ENCODE measurements around the gene CAMK4.

- TF ChIP-seq CTCF (IDR thresholded peaks at IDR 0.05) (no peak), EZH2 (IDR thresholded peaks at IDR 0.05) (no peak)
Observed at GRCh38 chr5:111296570-111296969, 72.4 kb downstream of the CAMK4 start.
